ENCODE results near the gene NT5C3B.

NT5C3B gene

GRCh38 chr17:41806685-41807445 is 29.2 kb downstream of the NT5C3B start:
- no peak for DNase-seq

- DNase-seq = no peak
Observed at GRCh38 chr17:41803049-41804020, 32.7 kb downstream of the NT5C3B start.

DNA sequence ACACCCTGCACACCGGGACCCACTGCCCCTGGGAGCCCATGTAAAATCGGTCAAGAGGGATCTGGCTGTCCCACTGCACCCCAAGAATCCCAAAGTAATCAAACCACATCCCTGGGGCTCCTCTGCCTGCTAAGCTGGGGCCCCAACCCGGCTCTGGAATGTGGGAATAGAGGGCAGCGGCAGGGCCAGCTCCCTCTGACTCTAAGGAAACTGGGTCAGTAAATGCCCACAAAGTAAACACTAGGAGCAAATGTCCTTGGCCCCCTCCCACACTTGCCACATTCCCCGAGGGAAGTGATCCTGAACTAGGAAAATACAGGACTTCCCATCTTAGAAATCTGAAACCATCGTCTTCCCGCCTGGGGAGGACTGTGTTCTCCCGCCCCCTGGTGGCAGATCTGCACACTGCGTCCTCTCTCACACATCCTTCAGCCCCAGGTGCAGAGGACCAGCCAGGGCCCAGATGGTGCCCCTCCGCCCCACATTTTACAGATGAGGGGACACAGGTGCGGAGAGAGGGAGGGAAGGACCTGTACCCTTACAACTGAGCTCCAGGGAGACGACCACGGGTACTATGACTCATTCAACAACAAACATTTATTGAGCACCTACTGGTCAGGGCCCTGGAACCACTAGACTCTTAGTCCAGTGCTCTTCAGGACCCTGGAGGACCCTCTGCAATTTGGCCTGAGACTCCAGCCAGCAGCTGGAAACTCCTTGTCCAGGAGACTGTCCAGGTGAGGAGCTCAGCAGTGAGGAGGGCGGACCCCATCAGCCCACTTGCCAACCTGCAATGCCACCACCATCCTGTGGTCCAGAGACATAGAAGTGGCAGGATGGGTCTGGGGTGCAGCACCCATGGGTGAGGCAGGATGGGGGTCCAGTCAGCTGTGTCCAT is 34.4 kb downstream of the NT5C3B start:
- DNase-seq = peak; percentile 88

GRCh38 chr17:41800601-41801373 is 35.2 kb downstream of the NT5C3B start:
- no peak for DNase-seq

DNA sequence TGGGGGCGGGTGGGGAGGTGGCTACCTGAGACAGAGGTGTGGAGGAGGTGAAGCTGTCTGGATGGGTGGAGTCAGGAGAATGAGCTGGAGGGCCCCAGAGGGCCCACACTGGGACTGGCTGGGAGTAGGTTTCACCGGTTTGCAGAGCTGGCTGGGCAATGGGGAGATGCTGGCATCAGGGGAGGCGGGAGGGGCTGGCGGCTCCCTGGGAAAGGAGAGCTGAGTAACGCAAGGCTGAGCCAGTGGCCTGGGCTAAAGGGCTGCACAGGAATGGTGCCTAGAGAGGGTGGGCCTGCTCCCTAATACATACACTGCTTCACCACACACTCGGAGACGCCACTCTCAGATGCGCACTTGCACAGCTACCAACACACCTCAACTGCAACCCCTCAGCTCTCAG is 36.7 kb downstream of the NT5C3B start:
- DNase-seq = no peak

- no peak for DNase-seq
Observed at GRCh38 chr17:41797377-41797776, 38.7 kb downstream of the NT5C3B start.

DNA sequence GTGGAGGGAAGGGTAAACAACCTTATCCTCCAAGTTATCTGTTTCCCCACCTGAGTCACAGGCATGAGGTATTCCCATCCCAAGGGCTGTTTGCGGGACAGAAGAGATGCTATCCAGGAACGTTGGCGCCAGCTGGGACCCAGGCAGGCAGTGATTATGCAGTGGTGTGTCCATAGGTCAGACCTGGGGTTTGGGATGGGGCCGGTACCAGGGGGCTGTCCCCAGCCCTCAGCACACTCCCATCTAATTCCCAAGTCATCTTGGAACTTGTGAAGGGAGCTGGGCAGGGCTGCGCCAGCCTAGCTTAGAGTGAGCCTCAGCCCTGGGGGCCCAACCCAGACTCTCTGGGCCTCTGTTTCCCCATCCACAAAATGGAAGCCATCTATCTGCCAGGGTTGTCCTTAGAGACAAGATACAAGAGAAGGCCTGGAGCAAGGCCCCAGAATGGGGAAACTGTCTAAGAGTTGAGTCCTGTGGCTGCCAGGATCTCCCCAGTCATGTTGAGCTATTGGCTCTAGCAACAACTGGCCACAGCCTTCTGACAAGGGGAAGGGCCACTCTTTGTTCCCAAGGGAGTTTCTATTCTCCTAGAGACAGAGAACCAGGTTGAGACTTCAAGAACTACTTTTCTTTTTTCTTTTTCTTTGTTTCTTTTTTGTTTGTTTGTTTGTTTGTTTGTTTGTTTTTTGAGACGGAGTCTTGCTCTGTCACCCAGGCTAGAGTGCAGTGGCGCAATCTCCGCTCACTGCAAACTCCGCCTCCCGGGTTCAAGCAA is 39.7 kb downstream of the NT5C3B start:
- no peak for DNase-seq

- DNase-seq = no peak
Observed at GRCh38 chr17:41794540-41794975, 41.5 kb downstream of the NT5C3B start.

- DNase-seq = no peak
Observed at GRCh38 chr17:41793784-41794539, 42.1 kb downstream of the NT5C3B start.

DNA sequence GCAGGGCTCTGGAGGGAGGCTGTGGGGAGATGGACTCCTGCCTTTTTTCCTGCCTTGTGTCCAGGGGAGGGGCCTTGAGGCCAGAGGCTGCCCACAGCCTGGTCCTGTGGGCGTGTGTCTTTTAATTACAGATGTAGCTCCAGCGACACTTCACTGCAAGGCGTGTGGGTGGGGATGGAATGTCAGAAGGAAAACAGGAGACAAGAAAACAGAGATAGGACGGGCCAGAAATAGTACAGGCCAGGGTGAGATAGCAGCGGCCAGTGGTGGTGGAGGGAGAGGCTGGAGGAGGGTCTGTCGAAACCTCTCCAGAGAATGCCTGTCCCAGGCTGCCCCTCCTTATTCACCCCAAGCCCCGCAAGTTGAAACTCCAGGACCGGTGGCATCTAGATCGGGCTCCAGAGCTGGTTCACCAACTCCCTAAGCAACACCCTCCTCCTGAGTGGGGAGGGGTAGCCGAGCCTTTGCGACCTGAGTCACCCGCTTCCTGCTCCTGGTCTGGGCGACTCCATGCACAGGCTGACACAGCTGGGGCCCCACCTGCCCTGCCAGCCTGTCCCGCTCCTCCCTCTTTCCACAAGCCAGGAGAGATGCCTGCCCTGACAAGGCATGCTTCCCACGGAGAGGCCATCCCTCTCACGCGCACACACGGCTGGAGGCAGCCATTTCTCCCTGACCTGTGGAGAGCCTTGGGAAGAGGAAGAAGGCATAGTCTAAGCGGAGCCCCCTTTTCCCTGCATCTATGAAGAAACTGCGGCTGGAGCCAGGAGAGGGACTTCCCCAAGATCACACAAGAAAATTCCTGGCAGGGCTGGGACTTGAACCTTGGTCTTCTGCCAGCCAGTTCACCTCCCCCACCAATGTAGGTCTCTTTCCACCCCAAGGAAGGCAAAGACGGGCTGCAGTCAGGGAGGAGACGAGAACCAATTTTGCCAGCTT is 42.9 kb downstream of the NT5C3B start:
- no peak for DNase-seq

GRCh38 chr17:41787021-41787418 is 49.0 kb downstream of the NT5C3B start:
- no peak for DNase-seq

DNA sequence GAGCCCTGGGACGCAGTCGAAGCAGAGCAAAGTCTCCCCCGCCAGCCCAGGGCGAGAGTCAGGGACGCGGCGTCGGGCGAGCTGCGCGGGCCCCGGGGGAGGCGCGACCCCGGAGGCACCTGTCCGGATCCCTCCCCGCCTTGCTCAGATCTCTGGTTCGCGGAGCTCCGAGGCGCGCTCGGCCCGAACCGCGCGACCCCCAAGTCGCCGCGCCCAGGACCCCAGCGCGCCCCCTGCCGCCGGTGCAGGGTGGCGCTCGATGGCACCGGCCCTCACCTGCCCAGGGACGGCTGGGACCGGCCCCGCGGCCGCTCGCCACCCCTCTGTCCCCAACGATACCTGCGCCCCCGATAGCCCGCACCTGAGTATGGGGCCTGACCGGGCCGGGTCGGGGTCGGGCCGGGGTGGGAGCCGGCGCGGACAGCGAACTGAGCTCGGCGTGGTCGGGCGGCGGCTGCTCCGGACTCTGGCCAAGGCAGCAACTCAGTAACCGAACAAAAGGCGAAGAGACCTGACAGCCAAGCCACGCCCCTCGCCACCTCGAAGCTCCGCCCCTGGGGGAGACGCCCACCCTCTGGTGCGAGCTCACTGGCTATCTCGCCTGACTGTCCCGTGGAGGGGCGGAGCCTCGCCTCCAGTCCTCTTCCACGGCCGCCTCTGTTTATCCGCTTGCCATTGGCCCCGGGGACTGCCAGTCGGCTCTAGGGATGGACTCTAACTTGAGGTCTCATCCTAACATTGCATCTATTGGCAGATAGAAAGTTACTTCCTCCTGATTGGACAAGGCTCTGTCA is 49.6 kb downstream of the NT5C3B start, which contains the start of gene JUP:
JUP (minus strand) TSS at position 485 of the 794 bp plus-strand sequence. CDS start 14,857 bp downstream, outside the sequence.
- peak; percentile 99 for DNase-seq

- no peak for DNase-seq
Observed at GRCh38 chr17:41785859-41786226, 50.2 kb downstream of the NT5C3B start.

- peak; percentile 74 for DNase-seq
Observed at GRCh38 chr17:41785091-41785858, 50.8 kb downstream of the NT5C3B start.

DNA sequence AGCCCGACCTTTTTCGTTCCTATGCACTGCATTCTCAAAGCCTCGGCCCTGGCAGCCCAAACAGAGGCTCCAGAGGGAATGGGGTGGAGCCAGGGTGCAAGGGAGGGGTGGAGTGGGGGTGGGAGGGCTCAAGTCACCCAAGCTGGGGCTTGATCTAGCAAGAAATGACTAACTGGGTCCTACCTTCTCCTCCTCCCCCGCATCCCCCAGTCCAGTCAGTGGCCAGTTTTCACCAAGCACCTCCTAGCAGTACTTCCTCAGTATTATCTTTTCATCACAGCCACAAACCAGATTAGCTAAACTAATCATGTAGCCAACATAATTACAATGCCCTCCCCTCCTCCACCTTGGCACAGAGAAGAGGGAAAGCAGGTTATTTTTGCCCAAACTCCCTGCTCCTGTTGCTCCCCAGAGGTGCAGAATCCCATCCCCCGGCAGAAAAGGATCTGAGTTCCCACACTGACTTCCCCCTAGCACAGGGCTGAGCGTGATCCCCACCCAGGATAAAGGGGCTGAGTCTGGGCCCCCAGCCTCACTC is 51.8 kb downstream of the NT5C3B start:
- no peak for DNase-seq

DNA sequence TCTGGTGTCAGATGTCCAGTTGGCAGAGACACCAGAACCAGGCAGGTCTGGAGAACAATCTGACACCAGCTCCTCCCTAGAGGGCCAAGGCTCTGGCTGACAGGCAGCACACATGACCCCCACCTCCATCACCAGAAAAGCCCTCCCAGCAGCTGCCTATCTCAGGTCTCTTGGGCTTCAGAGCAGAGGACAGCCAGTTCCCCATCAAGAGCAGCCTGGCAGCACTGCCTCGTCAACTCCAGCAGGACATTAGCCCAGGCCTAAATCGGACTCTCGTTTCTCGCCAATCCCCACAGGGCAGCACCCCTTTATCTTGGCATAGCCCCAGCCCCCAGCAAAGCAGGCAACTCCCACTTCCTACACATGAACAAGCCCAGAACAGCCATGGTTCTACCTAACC is 53.9 kb downstream of the NT5C3B start:
- no peak for DNase-seq
